GM12873 (cell line): ENCODE data around the gene MCCC1.

Source experiments
- TF ChIP-seq, protein P1 (sequence below): IDR thresholded peaks from 2 replicates; pipeline ENCODE4 v1.5.1; 2012; ENCODE audit warnings: low read depth, mild to moderate bottlenecking, moderate library complexity, low read length, control low read depth; ENCODE audit not compliant: insufficient read depth; ENCODE audit errors: missing control alignments

Gene MCCC1

DNA sequence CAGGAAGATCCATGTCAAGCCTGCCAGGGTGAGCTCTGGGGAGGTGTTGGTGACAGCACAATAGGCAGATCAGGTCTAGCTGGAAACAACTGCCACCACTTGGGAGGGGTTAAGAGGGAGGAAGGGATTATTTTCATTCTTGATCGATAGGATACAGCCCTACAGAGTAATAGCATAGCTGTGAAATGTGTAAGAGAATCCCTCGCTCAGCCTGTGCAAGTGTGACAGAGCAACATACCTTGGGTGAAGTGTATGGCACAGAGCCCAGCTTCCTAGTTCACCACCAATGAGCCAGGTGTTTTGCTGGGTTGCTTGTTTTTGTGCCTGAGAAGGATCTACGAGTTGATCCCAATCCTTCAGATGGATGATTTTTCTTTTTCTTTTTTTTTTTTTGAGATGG is 109.7 kb downstream of the MCCC1 start:
- TF ChIP-seq, protein P1, sequence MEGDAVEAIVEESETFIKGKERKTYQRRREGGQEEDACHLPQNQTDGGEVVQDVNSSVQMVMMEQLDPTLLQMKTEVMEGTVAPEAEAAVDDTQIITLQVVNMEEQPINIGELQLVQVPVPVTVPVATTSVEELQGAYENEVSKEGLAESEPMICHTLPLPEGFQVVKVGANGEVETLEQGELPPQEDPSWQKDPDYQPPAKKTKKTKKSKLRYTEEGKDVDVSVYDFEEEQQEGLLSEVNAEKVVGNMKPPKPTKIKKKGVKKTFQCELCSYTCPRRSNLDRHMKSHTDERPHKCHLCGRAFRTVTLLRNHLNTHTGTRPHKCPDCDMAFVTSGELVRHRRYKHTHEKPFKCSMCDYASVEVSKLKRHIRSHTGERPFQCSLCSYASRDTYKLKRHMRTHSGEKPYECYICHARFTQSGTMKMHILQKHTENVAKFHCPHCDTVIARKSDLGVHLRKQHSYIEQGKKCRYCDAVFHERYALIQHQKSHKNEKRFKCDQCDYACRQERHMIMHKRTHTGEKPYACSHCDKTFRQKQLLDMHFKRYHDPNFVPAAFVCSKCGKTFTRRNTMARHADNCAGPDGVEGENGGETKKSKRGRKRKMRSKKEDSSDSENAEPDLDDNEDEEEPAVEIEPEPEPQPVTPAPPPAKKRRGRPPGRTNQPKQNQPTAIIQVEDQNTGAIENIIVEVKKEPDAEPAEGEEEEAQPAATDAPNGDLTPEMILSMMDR, result no peak

DNA sequence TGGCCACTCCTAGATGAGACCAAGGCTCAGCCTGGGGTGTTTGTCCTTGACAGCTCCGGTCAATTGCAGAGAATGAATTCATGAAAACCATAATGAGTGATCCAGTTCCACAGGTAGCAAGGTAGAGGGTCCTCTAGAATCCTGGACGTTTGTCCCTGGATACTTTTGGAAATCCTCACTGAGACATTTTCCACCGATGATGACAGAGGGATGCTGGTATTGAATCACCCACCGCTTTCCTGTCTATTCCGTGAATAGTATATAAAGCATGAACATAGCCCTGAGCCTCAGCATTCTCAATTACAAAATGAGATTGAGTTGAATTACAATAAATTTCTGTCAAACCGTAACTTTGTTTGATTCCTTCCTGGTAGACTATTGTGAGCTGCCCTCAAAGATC is 113.3 kb downstream of the MCCC1 start:
- TF ChIP-seq, protein P1, result no peak

DNA sequence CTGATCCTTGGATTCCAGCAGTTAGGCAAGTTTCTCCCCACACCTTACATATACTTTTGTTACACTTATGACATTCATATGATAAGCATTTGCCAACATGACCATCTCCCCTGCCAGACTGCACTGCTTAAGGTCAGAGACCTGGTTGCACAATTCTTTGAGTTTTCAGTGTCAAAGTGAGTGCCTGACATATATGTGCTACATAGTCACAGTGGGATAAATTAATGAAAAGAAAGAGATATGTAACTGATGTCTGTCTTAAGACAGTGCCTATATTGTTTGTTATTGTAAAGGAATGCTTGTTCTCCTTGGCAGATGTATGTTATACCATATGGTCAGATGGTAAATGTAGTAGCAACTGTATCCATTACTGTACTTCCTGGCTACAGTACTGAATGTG is 115.4 kb downstream of the MCCC1 start:
- TF ChIP-seq, protein P1, result no peak

DNA sequence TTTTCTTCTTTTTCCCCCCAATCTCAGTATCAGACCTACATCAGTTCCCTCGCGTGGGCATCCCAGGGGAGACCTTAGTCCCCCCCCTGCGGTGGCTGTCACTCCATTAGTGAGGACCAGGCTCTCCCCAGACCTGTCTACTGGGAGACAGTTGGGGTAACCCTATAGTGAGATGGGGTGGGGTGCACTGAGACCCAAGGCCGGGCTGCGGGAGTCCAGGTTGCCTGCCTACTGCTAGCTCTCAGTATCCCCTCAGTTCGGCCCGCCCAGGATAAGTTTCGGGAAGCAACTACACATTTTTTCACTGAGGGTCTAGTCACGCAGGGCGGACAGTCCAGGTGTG is 118.3 kb downstream of the MCCC1 start:
- TF ChIP-seq, protein P1, result no peak

DNA sequence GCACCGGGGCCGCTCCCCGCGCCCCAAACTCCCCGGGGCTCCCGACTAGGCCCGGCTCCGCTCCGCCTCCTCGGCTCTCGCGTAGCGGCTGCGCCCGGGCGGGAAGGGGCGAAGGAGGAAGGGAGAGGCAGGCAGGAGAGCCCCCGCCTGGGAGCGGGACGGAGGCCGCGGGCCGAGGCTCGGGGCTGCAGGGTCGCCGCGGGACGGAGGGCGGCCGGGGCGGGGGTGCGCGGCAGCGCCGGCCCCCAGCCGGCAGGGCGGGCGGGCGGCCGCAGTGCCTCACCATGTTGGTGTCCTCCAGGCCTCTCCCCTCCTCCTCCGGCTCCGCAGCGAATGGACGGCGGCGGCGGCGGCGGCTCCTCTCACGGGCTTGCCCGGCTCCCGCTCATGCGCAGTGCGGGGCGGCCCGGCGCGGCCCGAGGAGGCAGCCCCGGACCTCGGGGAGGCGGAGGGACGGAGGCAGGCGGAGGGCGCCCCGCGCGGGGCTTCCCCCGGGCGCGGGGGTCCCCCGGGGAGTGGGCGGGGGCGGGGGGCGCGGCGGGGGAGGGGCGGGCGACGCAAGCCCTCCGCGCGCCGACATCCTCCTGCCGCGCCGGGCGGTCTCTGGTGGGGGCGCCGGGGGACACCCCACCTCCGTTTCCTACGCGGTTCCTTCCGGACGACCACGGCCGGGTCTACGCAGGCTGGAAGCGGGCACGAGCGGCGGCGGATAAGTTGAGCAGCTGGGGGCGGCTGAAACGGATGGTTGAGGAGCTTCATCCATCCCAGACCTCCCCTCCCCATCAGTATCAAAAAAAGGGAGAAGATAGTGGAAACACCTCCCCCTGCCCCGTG is 118.9 kb downstream of the MCCC1 start, which contains the start of gene DCUN1D1:
TSS of gene DCUN1D1 (minus strand) at position 335 of the 834 bp plus-strand sequence. CDS start at position 286, 49 bp downstream.
- TF ChIP-seq, protein P1, result no peak

DNA sequence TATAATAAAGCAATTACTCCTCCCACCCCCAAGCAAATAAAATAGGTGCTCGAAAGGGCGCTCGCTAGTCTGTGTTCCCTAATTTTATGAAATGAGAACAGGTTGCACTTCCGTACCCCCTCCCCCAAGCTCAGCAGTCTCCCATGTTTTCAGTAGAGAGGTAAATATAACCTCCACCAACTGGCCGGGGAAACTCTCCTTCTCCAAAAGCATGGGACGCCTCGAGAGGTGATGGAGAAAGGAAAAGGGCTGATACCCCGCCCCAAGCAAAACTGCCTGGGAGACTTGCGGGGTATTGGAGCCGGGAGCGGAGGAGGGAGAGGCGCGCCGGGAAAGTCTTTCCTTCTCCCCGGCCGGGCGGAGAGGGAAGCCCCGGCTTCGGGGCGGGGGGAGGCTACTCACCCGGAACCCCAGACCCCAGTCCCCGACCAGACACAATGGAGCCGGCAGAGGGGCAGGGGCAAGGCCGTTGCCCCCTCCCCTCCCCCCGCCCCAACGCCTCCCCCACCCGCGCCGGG is 119.6 kb downstream of the MCCC1 start:
- TF ChIP-seq, protein P1, result no peak

DNA sequence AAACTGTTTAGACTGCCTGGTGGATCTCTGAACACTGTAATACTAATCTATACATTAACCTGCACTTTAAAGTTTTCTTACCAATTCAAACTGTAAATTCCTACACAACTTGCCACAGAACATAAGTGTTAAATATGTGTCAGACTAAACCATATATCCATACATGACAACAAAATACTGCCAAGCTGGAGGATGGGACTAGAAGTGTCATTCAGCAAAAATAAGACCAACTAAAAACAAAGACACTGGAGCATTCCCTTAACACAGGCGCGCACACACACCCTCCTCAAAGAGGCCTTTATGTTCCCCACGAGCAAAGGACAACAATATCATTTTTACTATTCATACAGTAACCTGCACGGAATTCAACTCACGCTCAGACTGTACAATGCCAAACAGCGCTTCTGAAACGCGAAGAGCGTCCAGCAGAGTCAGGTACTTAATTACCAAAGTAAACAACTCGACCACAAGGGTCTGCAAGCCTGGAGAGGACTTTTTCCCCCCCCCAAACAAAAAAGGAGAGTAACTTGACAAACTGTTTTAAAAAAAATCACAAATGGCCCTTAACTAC is 120.1 kb downstream of the MCCC1 start:
- TF ChIP-seq, protein P1, result no peak
